Neuron (in vitro differentiated cells): ENCODE data around the gene MTMR2.
"Not testable (repeated sequence)": the region's sequence is repeated elsewhere in the genome, so short reads cannot be mapped to it uniquely, and the experiment has no call there.

Experiments used
- H2AFZ ChIP-seq: one replicate; pipeline ENCODE4 v1.6.1; 2013; ENCODE audit warnings: low read depth, mild to moderate bottlenecking, inconsistent platforms, low read length, moderate library complexity
- H3K27me3 ChIP-seq: one replicate; pipeline ENCODE4 v1.6.1; 2013; ENCODE audit warnings: low read length; ENCODE audit not compliant: insufficient read depth
- H3K36me3 ChIP-seq: one replicate; pipeline ENCODE4 v1.6.1; 2013; ENCODE audit warnings: low read length; ENCODE audit not compliant: insufficient read depth
- H3K4me1 ChIP-seq: one replicate; pipeline ENCODE4 v1.6.1; 2013; ENCODE audit warnings: low read length; ENCODE audit not compliant: insufficient read depth
- H3K4me3 ChIP-seq: 2 replicates; pipeline ENCODE4 v1.5.1; 2013; ENCODE audit warnings: mild to moderate bottlenecking, low read length, moderate library complexity
- H3K9me3 ChIP-seq: one replicate; pipeline ENCODE4 v1.6.1; 2013; ENCODE audit warnings: low read length

Gene MTMR2

GRCh38 chr11:95891423-95892170, 32.3 kb downstream of the MTMR2 start:
- Histone ChIP-seq H2AFZ (no peak overlapping the region), H3K27me3 (no peaks in the 10 kb centered on the region), H3K4me1 (peaks cover 16% of the 10 kb centered on the region), H3K4me3 (no peak overlapping the region), H3K36me3 (peaks cover 4% of the 10 kb centered on the region), H3K9me3 (no peaks in the 10 kb centered on the region)

GRCh38 chr11:95888852-95889251, 35.1 kb downstream of the MTMR2 start:
- Histone ChIP-seq H3K4me1 (peaks cover 25% of the 10 kb centered on the region), H3K27me3 (no peaks in the 10 kb centered on the region), H3K4me3 (no peak overlapping the region), H3K36me3 (peaks cover 14% of the 10 kb centered on the region), H2AFZ (no peak overlapping the region), H3K9me3 (no peaks in the 10 kb centered on the region)

- Histone ChIP-seq H2AFZ (no peak overlapping the region), H3K9me3 (no peaks in the 10 kb centered on the region), H3K4me1 (peaks cover 26% of the 10 kb centered on the region), H3K27me3 (no peaks in the 10 kb centered on the region), H3K4me3 (no peak overlapping the region), H3K36me3 (peaks cover 14% of the 10 kb centered on the region)
Observed at GRCh38 chr11:95888439-95888838, 35.5 kb downstream of the MTMR2 start.

GRCh38 chr11:95886462-95886861, 37.4 kb downstream of the MTMR2 start:
- no peak overlapping the region for H2AFZ ChIP-seq
- no peak overlapping the region for H3K4me3 ChIP-seq
- H3K9me3 ChIP-seq, result no peaks in the 10 kb centered on the region

GRCh38 chr11:95884802-95885201, 39.1 kb downstream of the MTMR2 start:
- Histone ChIP-seq H3K27me3 (no peaks in the 10 kb centered on the region), H3K4me3 (no peak overlapping the region), H3K9me3 (no peaks in the 10 kb centered on the region), H3K4me1 (peaks cover 10% of the 10 kb centered on the region), H2AFZ (no peak overlapping the region), H3K36me3 (peaks cover 21% of the 10 kb centered on the region)

More at GRCh38 chr11:95886462-95886861, 37.4 kb downstream of the MTMR2 start:
- H3K36me3 ChIP-seq, result peaks cover 17% of the 10 kb centered on the region
- H3K4me1 ChIP-seq, result peaks cover 12% of the 10 kb centered on the region
- no peaks in the 10 kb centered on the region for H3K27me3 ChIP-seq

DNA sequence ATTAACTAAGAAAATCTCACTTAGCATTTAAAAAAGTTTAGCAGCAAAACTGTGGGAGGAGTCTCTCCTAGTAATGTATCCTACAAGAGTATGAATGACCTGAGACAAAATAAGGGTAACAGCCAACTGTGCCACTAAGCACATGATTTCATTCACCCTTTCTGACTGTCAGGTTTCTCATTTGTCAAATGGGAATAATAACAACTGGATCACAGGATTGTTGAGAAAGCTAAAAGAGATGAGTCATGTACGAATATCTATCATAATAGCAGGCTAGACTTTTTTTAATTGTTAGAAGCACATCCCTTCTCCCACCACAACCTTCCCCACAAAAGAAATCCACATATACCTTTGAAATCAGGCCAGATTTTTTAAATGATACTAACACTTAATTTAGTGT, 39.5 kb downstream of the MTMR2 start:
- H3K27me3 ChIP-seq, result no peaks in the 10 kb centered on the region
- H2AFZ ChIP-seq, result no peak overlapping the region
- peaks cover 21% of the 10 kb centered on the region for H3K36me3 ChIP-seq
- H3K4me3 ChIP-seq, result no peak overlapping the region
- H3K9me3 ChIP-seq, result no peaks in the 10 kb centered on the region
- peaks cover 10% of the 10 kb centered on the region for H3K4me1 ChIP-seq

DNA sequence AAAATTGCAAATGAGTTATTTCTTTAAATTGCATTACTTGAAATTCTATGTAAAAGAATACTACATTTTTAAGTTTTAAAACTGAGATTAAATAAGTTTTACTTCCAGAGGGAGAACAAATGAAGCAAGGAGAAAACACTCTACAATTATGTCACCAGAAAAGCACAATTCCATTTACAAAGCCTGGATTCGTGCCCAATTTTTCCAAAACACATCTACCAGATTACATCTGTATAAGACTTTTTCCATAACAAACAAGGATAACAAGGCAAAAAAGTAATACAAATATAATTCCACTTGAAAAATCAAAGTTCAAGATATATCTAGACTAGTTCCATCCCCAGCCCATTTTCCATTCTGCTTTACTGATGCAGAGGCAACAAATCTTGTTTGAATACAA, 40.5 kb downstream of the MTMR2 start:
- Histone ChIP-seq H3K36me3 (peaks cover 21% of the 10 kb centered on the region), H2AFZ (no peak overlapping the region), H3K4me1 (peaks cover 10% of the 10 kb centered on the region), H3K27me3 (no peaks in the 10 kb centered on the region), H3K9me3 (no peaks in the 10 kb centered on the region), H3K4me3 (no peak overlapping the region)

- Histone ChIP-seq H3K36me3 (peaks cover 9% of the 10 kb centered on the region), H3K4me3 (no peak overlapping the region), H2AFZ (no peak overlapping the region), H3K4me1 (no peaks in the 10 kb centered on the region), H3K9me3 (peaks cover 5% of the 10 kb centered on the region), H3K27me3 (no peaks in the 10 kb centered on the region)
Observed at GRCh38 chr11:95877291-95877690, 46.6 kb downstream of the MTMR2 start.

GRCh38 chr11:95870877-95871276, 53.0 kb downstream of the MTMR2 start:
- not testable (repeated sequence) for H3K4me1 ChIP-seq, H3K9me3 ChIP-seq, H3K4me3 ChIP-seq, H3K36me3 ChIP-seq, H3K27me3 ChIP-seq, H2AFZ ChIP-seq

DNA sequence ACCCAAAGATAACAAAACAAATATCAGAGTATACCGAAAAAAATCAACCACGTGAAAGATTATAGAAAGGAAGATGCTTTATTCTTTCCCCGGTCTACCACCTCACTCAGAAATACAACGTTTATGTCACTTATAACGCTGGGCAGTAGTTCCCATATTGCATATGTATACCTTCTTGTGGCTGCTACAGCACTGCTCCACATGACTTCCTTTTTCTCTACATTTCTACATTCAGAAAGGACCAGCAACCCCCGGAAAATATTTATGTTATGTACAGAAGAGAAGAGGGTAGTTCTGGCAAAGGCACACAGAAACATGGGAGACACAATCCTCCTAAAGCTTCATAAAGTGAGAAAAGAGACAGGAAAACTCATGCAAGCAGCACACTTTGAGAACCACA, 56.8 kb downstream of the MTMR2 start:
- Histone ChIP-seq H3K9me3 (no peaks in the 10 kb centered on the region), H3K4me1 (peaks cover 10% of the 10 kb centered on the region), H2AFZ (no peak overlapping the region), H3K36me3 (peaks cover 17% of the 10 kb centered on the region), H3K4me3 (no peak overlapping the region), H3K27me3 (no peaks in the 10 kb centered on the region)

DNA sequence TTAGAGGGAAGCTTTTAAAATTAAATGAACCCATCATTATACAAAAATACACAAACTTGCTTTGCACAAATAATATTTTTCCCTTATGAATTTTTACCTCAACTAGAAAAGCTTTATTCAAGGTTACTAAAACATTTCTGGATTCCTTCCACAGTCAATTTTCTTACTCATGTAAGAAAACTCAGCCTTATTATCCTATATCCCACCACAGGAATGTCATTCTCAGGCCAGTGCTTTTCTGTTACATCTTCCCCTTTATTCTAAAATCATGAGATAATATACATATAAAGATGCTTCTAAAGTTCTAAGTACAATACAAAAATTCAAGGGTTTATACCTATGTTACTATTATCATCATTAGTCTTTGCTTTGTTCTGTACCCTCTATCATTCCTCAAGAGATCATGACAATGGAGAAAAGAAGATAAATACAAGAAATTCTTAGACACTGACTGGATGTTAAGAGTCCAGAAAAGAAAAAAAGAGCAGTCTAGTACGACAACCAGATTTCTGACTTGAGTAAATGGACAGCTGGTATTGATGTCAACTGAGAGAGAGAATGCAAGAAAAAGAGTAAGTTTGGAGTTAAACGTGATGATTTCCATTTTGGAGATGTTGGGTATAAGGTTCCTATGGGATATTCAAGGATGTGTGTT, 60.3 kb downstream of the MTMR2 start:
- Histone ChIP-seq H3K36me3 (peaks cover 33% of the 10 kb centered on the region), H2AFZ (no peak overlapping the region), H3K4me1 (peaks cover 10% of the 10 kb centered on the region), H3K9me3 (no peaks in the 10 kb centered on the region), H3K4me3 (no peak overlapping the region), H3K27me3 (no peaks in the 10 kb centered on the region)

- H3K36me3 ChIP-seq, result peaks cover 54% of the 10 kb centered on the region
- not testable (repeated sequence) for H3K9me3 ChIP-seq
Observed at GRCh38 chr11:95860024-95860423, 63.9 kb downstream of the MTMR2 start.

DNA sequence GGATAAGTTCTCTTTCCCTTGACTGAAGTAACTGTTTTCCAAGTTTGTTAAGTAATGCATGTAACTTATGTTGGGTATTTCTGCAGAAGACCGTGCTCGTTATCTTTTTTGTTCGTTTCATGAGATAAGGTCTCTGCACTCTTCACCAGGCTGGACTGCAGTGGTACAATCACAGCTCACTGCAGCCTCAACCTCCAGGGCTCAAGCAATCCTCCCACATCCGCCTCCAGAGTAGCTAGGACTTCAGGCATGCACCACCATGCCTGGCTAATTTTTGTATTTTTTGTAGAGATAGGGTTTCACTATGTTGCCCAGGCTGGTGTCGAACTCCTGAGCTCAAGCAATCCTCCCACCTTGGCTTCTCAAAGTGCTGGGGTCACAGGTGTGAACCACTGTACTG, 69.5 kb downstream of the MTMR2 start:
- H3K36me3 ChIP-seq, result peaks cover 52% of the 10 kb centered on the region
- H2AFZ ChIP-seq, H3K9me3 ChIP-seq, H3K27me3 ChIP-seq, H3K4me1 ChIP-seq, H3K4me3 ChIP-seq: not testable (repeated sequence)

More at GRCh38 chr11:95860024-95860423, 63.9 kb downstream of the MTMR2 start:
- H3K4me1 ChIP-seq, H3K27me3 ChIP-seq, H3K4me3 ChIP-seq, H2AFZ ChIP-seq: not testable (repeated sequence)
